ENCODE data around the gene ZNF827.

ZNF827 gene

GRCh38 chr4:145935253-145936141, 3.1 kb downstream of the ZNF827 start:
- DNase-seq: peak in 26 of 51 donors; percentile 1 to 66 (median 21)

DNA sequence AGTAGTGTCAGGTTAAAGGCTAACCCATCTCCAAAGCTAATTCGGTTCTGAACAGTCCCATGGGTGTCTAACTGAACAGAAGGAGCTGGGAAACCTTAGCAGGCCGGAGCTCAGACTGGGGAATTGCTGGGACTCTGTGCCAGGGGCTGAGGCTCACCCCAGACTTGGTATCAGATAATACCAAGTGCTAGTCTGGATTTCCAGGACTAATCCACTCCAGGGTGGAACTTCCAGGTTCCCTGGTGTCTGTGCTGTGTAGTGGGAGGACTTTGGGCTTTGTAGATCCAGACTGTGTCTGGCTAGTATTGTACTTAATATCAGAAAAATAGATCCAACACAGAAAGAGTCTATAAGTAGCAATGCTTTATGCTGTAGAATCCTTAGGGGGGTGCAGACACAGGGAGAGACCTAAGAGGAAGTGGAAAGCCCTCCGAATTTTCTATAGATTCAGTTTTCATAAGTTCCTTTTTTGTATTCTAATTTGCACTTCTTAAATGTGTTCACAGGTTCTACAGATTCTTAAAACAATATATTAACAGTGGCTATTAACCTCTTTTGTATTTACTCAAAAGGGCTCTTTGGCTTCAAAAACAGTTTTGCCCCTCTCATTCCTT, 4.1 kb downstream of the ZNF827 start:
- DNase-seq: peak in 1 of 51 donors; percentile 21

GRCh38 chr4:145933134-145933533, 5.5 kb downstream of the ZNF827 start:
- DNase-seq: no peak

DNA sequence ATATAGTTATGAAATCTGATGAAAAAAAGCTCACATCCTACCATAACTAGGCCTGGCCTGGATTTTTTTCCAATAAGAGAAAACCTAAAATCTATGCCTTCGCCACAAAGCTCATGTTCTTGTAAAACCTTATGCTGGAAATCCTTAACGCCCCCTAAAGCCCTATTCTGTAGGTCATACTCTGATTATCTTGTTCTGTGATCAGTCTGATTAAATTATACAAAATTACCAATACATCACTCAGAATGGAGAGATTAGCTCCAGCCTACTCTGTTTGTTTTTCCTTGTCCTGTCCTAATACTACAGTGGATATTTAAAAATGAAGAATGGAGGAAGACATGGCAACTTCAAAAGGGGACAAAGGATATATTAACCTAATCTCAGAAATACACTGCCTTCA, 7.2 kb downstream of the ZNF827 start:
- no peak for DNase-seq

DNA sequence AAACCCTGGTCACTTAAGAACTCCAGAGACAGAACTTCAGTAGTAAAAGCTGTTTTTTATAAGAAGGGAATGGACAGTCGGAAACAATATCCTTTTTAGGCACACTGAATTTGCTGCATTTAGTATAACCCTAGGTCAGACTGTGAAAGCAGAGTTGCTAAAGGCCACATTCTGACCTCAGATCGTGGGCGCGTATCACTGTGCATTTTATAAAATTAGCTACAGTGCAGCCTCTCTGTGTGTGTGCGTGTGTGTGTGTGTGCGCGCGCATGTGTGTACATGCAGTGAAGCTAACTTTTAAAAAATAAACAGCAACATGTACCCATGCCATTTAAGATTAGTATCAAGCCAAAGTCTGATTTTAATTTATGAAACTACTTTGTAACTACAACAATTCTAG, 8.0 kb downstream of the ZNF827 start:
- no peak for DNase-seq

- no peak for DNase-seq
Measured at GRCh38 chr4:145929415-145930178, 9.0 kb downstream of the ZNF827 start.

- peak in 1 of 51 donors; percentile 9 for DNase-seq
Measured at GRCh38 chr4:145928748-145929147, 9.9 kb downstream of the ZNF827 start.

DNA sequence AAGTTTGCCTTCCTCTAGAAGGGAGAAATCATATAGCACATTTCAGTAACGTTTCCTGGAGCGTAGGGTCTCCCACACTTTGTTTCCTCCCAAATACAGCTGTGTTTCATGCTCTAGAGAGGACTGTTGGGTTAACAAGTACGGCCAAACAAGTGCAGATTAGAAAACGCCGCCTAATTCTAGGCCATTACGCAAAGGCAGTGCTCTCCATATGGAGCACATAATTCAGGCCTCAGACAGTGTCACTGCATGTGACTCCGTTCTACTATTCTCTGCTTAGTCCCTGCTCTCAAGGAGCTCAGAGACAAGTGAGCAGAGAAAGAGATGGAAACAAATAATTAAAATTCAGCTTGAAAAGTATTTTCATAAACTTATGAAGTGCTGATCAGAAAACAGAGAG, 11.6 kb downstream of the ZNF827 start:
- no peak for DNase-seq

- DNase-seq: no peak
Measured at GRCh38 chr4:145921231-145921630, 17.4 kb downstream of the ZNF827 start.

GRCh38 chr4:145920205-145920604, 18.4 kb downstream of the ZNF827 start:
- no peak for DNase-seq

GRCh38 chr4:145912376-145912775, 26.2 kb downstream of the ZNF827 start:
- DNase-seq: no peak

GRCh38 chr4:145909773-145910172, 28.9 kb downstream of the ZNF827 start:
- no peak for DNase-seq

- peak in 22 of 51 donors; percentile 3 to 67 (median 30) for DNase-seq
Measured at GRCh38 chr4:145909281-145909715, 29.3 kb downstream of the ZNF827 start.

GRCh38 chr4:145907812-145908211, 30.8 kb downstream of the ZNF827 start:
- DNase-seq: no peak

- no peak for DNase-seq
Measured at GRCh38 chr4:145907390-145907789, 31.2 kb downstream of the ZNF827 start.

DNA sequence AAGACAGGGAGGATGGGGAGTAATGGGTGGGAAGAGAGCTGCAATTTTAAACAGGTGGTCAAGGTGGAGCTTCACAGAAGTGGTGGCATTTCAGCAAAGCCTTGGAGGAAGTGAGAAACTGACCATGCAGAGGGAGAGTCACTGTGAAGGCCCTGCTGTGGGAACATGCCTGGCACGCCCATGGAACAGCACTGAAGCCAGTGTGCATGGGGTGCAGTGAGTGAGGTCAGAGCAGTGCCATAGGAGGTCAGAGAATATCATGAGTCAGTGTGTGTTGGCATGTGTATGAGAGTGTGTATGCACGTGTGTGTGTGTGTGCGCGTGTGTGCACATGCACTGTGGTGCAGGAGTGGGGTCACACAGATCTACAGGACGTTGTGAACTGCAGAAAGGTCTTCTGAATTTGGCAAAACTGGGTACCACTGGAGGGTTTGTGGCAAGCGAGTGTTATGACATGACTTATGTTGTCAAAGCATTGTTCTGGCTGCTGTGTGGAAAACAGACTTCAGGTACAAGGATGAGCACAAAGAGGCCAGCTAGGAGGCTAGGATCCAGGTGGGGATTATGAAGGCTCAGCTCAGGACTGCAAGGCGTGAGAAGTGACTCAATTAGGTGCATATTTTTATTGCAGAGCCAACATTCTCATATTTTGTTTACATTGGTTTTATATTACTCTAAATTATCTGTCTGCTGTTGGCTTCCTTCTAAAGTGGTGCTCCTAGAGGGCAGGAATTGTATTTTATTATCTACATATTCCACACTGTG, 34.0 kb downstream of the ZNF827 start:
- no peak for DNase-seq

DNA sequence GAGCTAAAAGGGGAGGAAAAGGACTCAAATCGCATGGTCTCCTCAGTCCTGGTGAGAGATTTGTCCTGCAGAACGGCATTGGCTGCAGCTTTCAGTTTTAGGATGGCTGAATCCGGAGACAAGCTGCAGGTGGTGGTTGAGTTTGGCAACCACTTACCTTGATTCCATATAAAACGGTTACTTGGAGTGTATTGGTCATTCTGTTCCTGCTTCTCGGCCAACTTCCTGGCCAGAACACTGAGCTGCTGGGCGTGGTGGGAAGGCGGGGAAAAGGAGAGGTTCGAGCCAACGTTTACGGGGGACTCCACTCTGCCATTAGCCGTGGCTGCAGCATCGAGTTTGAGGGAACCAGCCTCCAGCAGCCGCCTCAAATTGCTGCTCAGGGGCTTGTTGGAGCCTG, 36.1 kb downstream of the ZNF827 start:
- no peak for DNase-seq

GRCh38 chr4:145899886-145900460, 38.6 kb downstream of the ZNF827 start:
- no peak for DNase-seq

GRCh38 chr4:145898926-145899531, 39.6 kb downstream of the ZNF827 start:
- DNase-seq: no peak

GRCh38 chr4:145898466-145898865, 40.2 kb downstream of the ZNF827 start:
- no peak for DNase-seq

- no peak for DNase-seq
Measured at GRCh38 chr4:145895056-145895455, 43.6 kb downstream of the ZNF827 start.
